Suprapubic skin (tissue), 4 donors: ENCODE measurements around the gene LY6G6F. TPM values are rescaled to one million over a fixed set of nuclear protein-coding genes. Genes with fewer than 3 reads are reported as not detected.

ENCODE experiments used
- total RNA-seq, 4 donors: library from RNA; depleted of rRNA; stranded (reverse); fragments of >200 nt; gene quantifications; one replicate each; pipeline ENCODE4 v1.1.0, GENCODE V29; 2016

Gene LY6G6F
- total RNA-seq, 4 donors from 2014 or later: not detected

Other genes starting within 250 kb of the LY6G6F start
- 1 to 10 TPM in 3 of 4 donors, under 1 TPM in 1; 0.26 to 2.4 (median 2.1) TPM for gene MICB, start 208.7 kb upstream of the LY6G6F start, total RNA-seq
- not detected for gene MCCD1, start 177.9 kb upstream of the LY6G6F start, total RNA-seq
- gene DDX39B, start 164.9 kb upstream of the LY6G6F start, total RNA-seq: 100 to 1,000 TPM; 254 to 449 (median 281) TPM
- 1 to 10 TPM in 2 of 4 donors, under 1 TPM in 1, not detected in 1; 0.64 to 1.6 (median 1.4) TPM for gene ATP6V1G2, start 160.3 kb upstream of the LY6G6F start, total RNA-seq
- 10 to 100 TPM; 23.6 to 29.5 (median 25.7) TPM for gene NFKBIL1, start 159.3 kb upstream of the LY6G6F start, total RNA-seq
- under 1 TPM in 1 of 4 donors, not detected in 3; 0.47 TPM for gene LTA, start 134.6 kb upstream of the LY6G6F start, total RNA-seq
- gene TNF, start 131.3 kb upstream of the LY6G6F start, total RNA-seq: 1 to 10 TPM; 1.0 to 6.4 (median 3.3) TPM
- gene LTB, start 124.4 kb upstream of the LY6G6F start, total RNA-seq: not detected
- 10 to 100 TPM in 1 of 4 donors, 1 to 10 TPM in 3; 3.7 to 72.9 (median 6.7) TPM for gene LST1, start 120.6 kb upstream of the LY6G6F start, total RNA-seq
- gene NCR3, start 113.9 kb upstream of the LY6G6F start, total RNA-seq: not detected
- gene AIF1, start 91.6 kb upstream of the LY6G6F start, total RNA-seq: 10 to 100 TPM in 1 of 4 donors, 1 to 10 TPM in 3; 2.6 to 16.3 (median 5.8) TPM
- gene PRRC2A, start 86.2 kb upstream of the LY6G6F start, total RNA-seq: 100 to 1,000 TPM; 100 to 163 (median 113) TPM
- gene BAG6, start 54.2 kb upstream of the LY6G6F start, total RNA-seq: 100 to 1,000 TPM; 239 to 360 (median 309) TPM
- 1 to 10 TPM; 2.8 to 8.3 (median 6.1) TPM for gene APOM, start 51.0 kb upstream of the LY6G6F start, total RNA-seq
- 10 to 100 TPM; 31.6 to 41.0 (median 38.1) TPM for gene C6orf47, start 46.1 kb upstream of the LY6G6F start, total RNA-seq
- 10 to 100 TPM; 15.0 to 22.6 (median 20.1) TPM for gene GPANK1, start 41.9 kb upstream of the LY6G6F start, total RNA-seq
- 100 to 1,000 TPM; 381 to 429 (median 403) TPM for gene CSNK2B, start 40.8 kb upstream of the LY6G6F start, total RNA-seq
- 10 to 100 TPM; 11.4 to 63.7 (median 13.9) TPM for gene LY6G5B, start 36.9 kb upstream of the LY6G6F start, total RNA-seq
- gene LY6G5C, start 25.8 kb upstream of the LY6G6F start, total RNA-seq: 1 to 10 TPM in 1 of 4 donors, under 1 TPM in 1, not detected in 2; 0.73 to 5.1 TPM
- 10 to 100 TPM; 49.4 to 68.2 (median 57.3) TPM for gene ABHD16A, start 3.5 kb upstream of the LY6G6F start, total RNA-seq
- gene LY6G6D, start 8.5 kb downstream of the LY6G6F start, total RNA-seq: 10 to 100 TPM in 1 of 4 donors, 1 to 10 TPM in 1, not detected in 2; 5.5 to 30.8 TPM
- 100 to 1,000 TPM in 3 of 4 donors, 10 to 100 TPM in 1; 80.0 to 376 (median 338) TPM for gene LY6G6C, start 14.9 kb downstream of the LY6G6F start, total RNA-seq
- gene MPIG6B, start 16.5 kb downstream of the LY6G6F start, total RNA-seq: 1 to 10 TPM; 1.6 to 4.6 (median 4.5) TPM
- gene DDAH2, start 22.4 kb downstream of the LY6G6F start, total RNA-seq: 10 to 100 TPM; 66.8 to 84.2 (median 68.3) TPM
- 100 to 1,000 TPM; 239 to 420 (median 333) TPM for gene CLIC1, start 29.7 kb downstream of the LY6G6F start, total RNA-seq
- gene MSH5, start 33.1 kb downstream of the LY6G6F start, total RNA-seq: 10 to 100 TPM; 12.6 to 60.1 (median 17.2) TPM
- 10 to 100 TPM in 3 of 4 donors, 1 to 10 TPM in 1; 9.3 to 42.2 (median 20.3) TPM for gene SAPCD1, start 55.8 kb downstream of the LY6G6F start, total RNA-seq
- 1 to 10 TPM; 1.3 to 3.3 (median 2.3) TPM for gene VWA7, start 70.5 kb downstream of the LY6G6F start, total RNA-seq
- 10 to 100 TPM; 48.8 to 60.0 (median 59.1) TPM for gene VARS1, start 88.9 kb downstream of the LY6G6F start, total RNA-seq
- gene LSM2, start 100.1 kb downstream of the LY6G6F start, total RNA-seq: 10 to 100 TPM; 21.7 to 39.5 (median 30.2) TPM
- 1 to 10 TPM in 3 of 4 donors, under 1 TPM in 1; 0.83 to 3.1 (median 1.8) TPM for gene HSPA1L, start 108.4 kb downstream of the LY6G6F start, total RNA-seq
- 100 to 1,000 TPM; 200 to 464 (median 408) TPM for gene HSPA1A, start 108.7 kb downstream of the LY6G6F start, total RNA-seq
- gene HSPA1B, start 120.9 kb downstream of the LY6G6F start, total RNA-seq: 100 to 1,000 TPM; 243 to 686 (median 558) TPM
- gene NEU1, start 156.0 kb downstream of the LY6G6F start, total RNA-seq: 10 to 100 TPM; 22.2 to 42.7 (median 39.8) TPM
- gene SLC44A4, start 172.1 kb downstream of the LY6G6F start, total RNA-seq: 1 to 10 TPM; 1.4 to 7.4 (median 4.1) TPM
- gene EHMT2, start 190.8 kb downstream of the LY6G6F start, total RNA-seq: 10 to 100 TPM; 38.7 to 48.9 (median 42.9) TPM
- gene ZBTB12, start 195.2 kb downstream of the LY6G6F start, total RNA-seq: 1 to 10 TPM in 3 of 4 donors, under 1 TPM in 1; 0.49 to 2.6 (median 1.5) TPM
- 1 to 10 TPM; 2.6 to 6.4 (median 4.1) TPM for gene C2, start 220.9 kb downstream of the LY6G6F start, total RNA-seq
- 1 to 10 TPM; 3.7 to 6.8 (median 5.1) TPM for gene CFB, start 239.2 kb downstream of the LY6G6F start, total RNA-seq